ENCODE results near the gene C3orf80. TPM values are rescaled to one million over a fixed set of nuclear protein-coding genes. Genes with fewer than 3 reads are reported as not detected.
"Not testable (repeated sequence)": the region's sequence is repeated elsewhere in the genome, so short reads cannot be mapped to it uniquely, and the experiment has no call there.

Gene C3orf80
- under 0.01 and 0.51 TPM in 2 replicates for total RNA-seq (2012; rRNA removed)

GRCh38 chr3:160225176-160226025, at the start of gene C3orf80:
Gene C3orf80, plus strand, starts transcription at chr3:160225422. Its CDS starts 214 bp downstream, at chr3:160225636.
- Histone ChIP-seq H3K9ac (ENCODE audit: low read depth, low read length) (peak within 1 kb of the TSS; percentile 24), H3K27me3 (ENCODE audit: control insufficient read depth, insufficient read depth, low read length) (peaks cover 70% of the 10 kb centered on the region), H3K4me2 (ENCODE audit: low read length) (peak within 1 kb of the TSS; percentile 99), H3K36me3 (ENCODE audit: insufficient read depth, low read length) (no peaks in the 10 kb centered on the region), H3K4me3 (ENCODE audit: low read length) (peak within 1 kb of the TSS; percentile 77), H3K9me3 (replicated peaks; ENCODE audit: low read length) (no peaks in the 10 kb centered on the region), H3K4me1 (ENCODE audit: control insufficient read depth, insufficient read depth, low read length) (peaks cover 18% of the 10 kb centered on the region)

GRCh38 chr3:160176923-160177322, 48.3 kb upstream of the C3orf80 start:
- H3K27me3 ChIP-seq (ENCODE audit: control insufficient read depth, insufficient read depth, low read length), result no peaks in the 10 kb centered on the region
- no peak overlapping the region for H3K9ac ChIP-seq (ENCODE audit: low read depth, low read length)
- H3K4me3 ChIP-seq (ENCODE audit: low read length), result no peak overlapping the region
- no peaks in the 10 kb centered on the region for H3K9me3 ChIP-seq (replicated peaks; ENCODE audit: low read length)
- H3K36me3 ChIP-seq (ENCODE audit: insufficient read depth, low read length), result no peaks in the 10 kb centered on the region
- H3K4me1 ChIP-seq (ENCODE audit: control insufficient read depth, insufficient read depth, low read length), result peaks cover 16% of the 10 kb centered on the region
- no peak overlapping the region for H3K4me2 ChIP-seq (ENCODE audit: low read length)

- H3K4me2 ChIP-seq (ENCODE audit: low read length); H3K4me3 ChIP-seq (ENCODE audit: low read length); H3K9ac ChIP-seq (ENCODE audit: low read depth, low read length); H3K27me3 ChIP-seq (ENCODE audit: control insufficient read depth, insufficient read depth, low read length); H3K9me3 ChIP-seq (replicated peaks; ENCODE audit: low read length); H3K36me3 ChIP-seq (ENCODE audit: insufficient read depth, low read length): not testable (repeated sequence)
- peaks cover 21% of the 10 kb centered on the region for H3K4me1 ChIP-seq (ENCODE audit: control insufficient read depth, insufficient read depth, low read length)
Measured at GRCh38 chr3:160178661-160179060, 46.6 kb upstream of the C3orf80 start.

- H3K27me3 ChIP-seq (ENCODE audit: control insufficient read depth, insufficient read depth, low read length); H3K4me3 ChIP-seq (ENCODE audit: low read length): not testable (repeated sequence)
Measured at GRCh38 chr3:160179403-160179802, 45.8 kb upstream of the C3orf80 start.

GRCh38 chr3:160179906-160180305, 45.3 kb upstream of the C3orf80 start:
- Histone ChIP-seq H3K27me3 (ENCODE audit: control insufficient read depth, insufficient read depth, low read length) (no peaks in the 10 kb centered on the region), H3K36me3 (ENCODE audit: insufficient read depth, low read length) (no peaks in the 10 kb centered on the region), H3K4me2 (ENCODE audit: low read length) (peak overlapping the region; percentile 58), H3K9me3 (replicated peaks; ENCODE audit: low read length) (no peaks in the 10 kb centered on the region), H3K9ac (ENCODE audit: low read depth, low read length) (no peak overlapping the region), H3K4me1 (ENCODE audit: control insufficient read depth, insufficient read depth, low read length) (peaks cover 28% of the 10 kb centered on the region), H3K4me3 (ENCODE audit: low read length) (no peak overlapping the region)

More at GRCh38 chr3:160179403-160179802, 45.8 kb upstream of the C3orf80 start:
- peaks cover 28% of the 10 kb centered on the region for H3K4me1 ChIP-seq (ENCODE audit: control insufficient read depth, insufficient read depth, low read length)
- not testable (repeated sequence) for H3K9me3 ChIP-seq (replicated peaks; ENCODE audit: low read length); H3K36me3 ChIP-seq (ENCODE audit: insufficient read depth, low read length); H3K9ac ChIP-seq (ENCODE audit: low read depth, low read length); H3K4me2 ChIP-seq (ENCODE audit: low read length)

- H3K4me2 ChIP-seq (ENCODE audit: low read length), result peak overlapping the region; percentile 58
- no peaks in the 10 kb centered on the region for H3K9me3 ChIP-seq (replicated peaks; ENCODE audit: low read length)
- peak overlapping the region; percentile 6 for H3K4me3 ChIP-seq (ENCODE audit: low read length)
- peaks cover 28% of the 10 kb centered on the region for H3K4me1 ChIP-seq (ENCODE audit: control insufficient read depth, insufficient read depth, low read length)
- H3K36me3 ChIP-seq (ENCODE audit: insufficient read depth, low read length), result no peaks in the 10 kb centered on the region
- no peak overlapping the region for H3K9ac ChIP-seq (ENCODE audit: low read depth, low read length)
- H3K27me3 ChIP-seq (ENCODE audit: control insufficient read depth, insufficient read depth, low read length), result no peaks in the 10 kb centered on the region
Measured at GRCh38 chr3:160180581-160181216, 44.5 kb upstream of the C3orf80 start.

- Histone ChIP-seq H3K4me1 (ENCODE audit: control insufficient read depth, insufficient read depth, low read length) (peaks cover 28% of the 10 kb centered on the region), H3K4me3 (ENCODE audit: low read length) (no peak overlapping the region), H3K9ac (ENCODE audit: low read depth, low read length) (no peak overlapping the region), H3K4me2 (ENCODE audit: low read length) (no peak overlapping the region), H3K9me3 (replicated peaks; ENCODE audit: low read length) (no peaks in the 10 kb centered on the region), H3K36me3 (ENCODE audit: insufficient read depth, low read length) (no peaks in the 10 kb centered on the region), H3K27me3 (ENCODE audit: control insufficient read depth, insufficient read depth, low read length) (no peaks in the 10 kb centered on the region)
Measured at GRCh38 chr3:160183345-160184076, 41.7 kb upstream of the C3orf80 start.

- Histone ChIP-seq H3K4me3 (ENCODE audit: low read length) (no peak overlapping the region), H3K36me3 (ENCODE audit: insufficient read depth, low read length) (no peaks in the 10 kb centered on the region), H3K27me3 (ENCODE audit: control insufficient read depth, insufficient read depth, low read length) (no peaks in the 10 kb centered on the region), H3K9ac (ENCODE audit: low read depth, low read length) (no peak overlapping the region), H3K4me2 (ENCODE audit: low read length) (no peak overlapping the region), H3K9me3 (replicated peaks; ENCODE audit: low read length) (no peaks in the 10 kb centered on the region), H3K4me1 (ENCODE audit: control insufficient read depth, insufficient read depth, low read length) (peaks cover 27% of the 10 kb centered on the region)
Measured at GRCh38 chr3:160184655-160185054, 40.6 kb upstream of the C3orf80 start.

- peaks cover 16% of the 10 kb centered on the region for H3K4me1 ChIP-seq (ENCODE audit: control insufficient read depth, insufficient read depth, low read length)
- no peak overlapping the region for H3K4me2 ChIP-seq (ENCODE audit: low read length)
- H3K9ac ChIP-seq (ENCODE audit: low read depth, low read length), result no peak overlapping the region
- no peaks in the 10 kb centered on the region for H3K27me3 ChIP-seq (ENCODE audit: control insufficient read depth, insufficient read depth, low read length)
- H3K36me3 ChIP-seq (ENCODE audit: insufficient read depth, low read length), result no peaks in the 10 kb centered on the region
- no peaks in the 10 kb centered on the region for H3K9me3 ChIP-seq (replicated peaks; ENCODE audit: low read length)
- no peak overlapping the region for H3K4me3 ChIP-seq (ENCODE audit: low read length)
Measured at GRCh38 chr3:160185751-160186150, 39.5 kb upstream of the C3orf80 start.

- Histone ChIP-seq H3K4me2 (ENCODE audit: low read length) (no peak overlapping the region), H3K9me3 (replicated peaks; ENCODE audit: low read length) (no peaks in the 10 kb centered on the region), H3K27me3 (ENCODE audit: control insufficient read depth, insufficient read depth, low read length) (no peaks in the 10 kb centered on the region), H3K36me3 (ENCODE audit: insufficient read depth, low read length) (no peaks in the 10 kb centered on the region), H3K4me3 (ENCODE audit: low read length) (no peak overlapping the region), H3K9ac (ENCODE audit: low read depth, low read length) (no peak overlapping the region), H3K4me1 (ENCODE audit: control insufficient read depth, insufficient read depth, low read length) (peaks cover 12% of the 10 kb centered on the region)
Measured at GRCh38 chr3:160187288-160187687, 37.9 kb upstream of the C3orf80 start.

- H3K4me3 ChIP-seq (ENCODE audit: low read length), result no peak overlapping the region
- no peaks in the 10 kb centered on the region for H3K36me3 ChIP-seq (ENCODE audit: insufficient read depth, low read length)
- H3K27me3 ChIP-seq (ENCODE audit: control insufficient read depth, insufficient read depth, low read length), result no peaks in the 10 kb centered on the region
- H3K4me2 ChIP-seq (ENCODE audit: low read length), result no peak overlapping the region
- H3K9ac ChIP-seq (ENCODE audit: low read depth, low read length), result no peak overlapping the region
- no peaks in the 10 kb centered on the region for H3K9me3 ChIP-seq (replicated peaks; ENCODE audit: low read length)
- H3K4me1 ChIP-seq (ENCODE audit: control insufficient read depth, insufficient read depth, low read length), result no peaks in the 10 kb centered on the region
Measured at GRCh38 chr3:160192310-160193029, 32.8 kb upstream of the C3orf80 start.

Measured in skeletal muscle satellite cell (primary cell).